ENCODE measurements around the gene NRARP.
"Not testable (repeated sequence)": the region's sequence is repeated elsewhere in the genome, so short reads cannot be mapped to it uniquely, and the experiment has no call there.

NRARP gene

GRCh38 chr9:137275588-137276472 lies 26.2 kb downstream of the NRARP start:
- no peak for DNase-seq

GRCh38 chr9:137275203-137275587 lies 26.9 kb downstream of the NRARP start:
- DNase-seq = no peak

GRCh38 chr9:137273611-137274320 lies 28.3 kb downstream of the NRARP start:
- DNase-seq = no peak

- DNase-seq = no peak
Observed at GRCh38 chr9:137273095-137273490, 29.0 kb downstream of the NRARP start.

- no peak for DNase-seq
Observed at GRCh38 chr9:137272241-137273094, 29.6 kb downstream of the NRARP start.

GRCh38 chr9:137271696-137272076 lies 30.4 kb downstream of the NRARP start:
- DNase-seq = no peak

- DNase-seq = no peak
Observed at GRCh38 chr9:137270929-137271695, 31.0 kb downstream of the NRARP start.

GRCh38 chr9:137269231-137269772 lies 32.8 kb downstream of the NRARP start:
- DNase-seq = no peak

- DNase-seq = no peak
Observed at GRCh38 chr9:137268538-137269201, 33.4 kb downstream of the NRARP start.

- DNase-seq = no peak
Observed at GRCh38 chr9:137267933-137268355, 34.1 kb downstream of the NRARP start.

- no peak for DNase-seq
Observed at GRCh38 chr9:137266585-137267453, 35.3 kb downstream of the NRARP start.

GRCh38 chr9:137266162-137266527 lies 35.9 kb downstream of the NRARP start:
- no peak for DNase-seq

GRCh38 chr9:137265496-137266161 lies 36.4 kb downstream of the NRARP start:
- no peak for DNase-seq

- no peak for DNase-seq
Observed at GRCh38 chr9:137264067-137264466, 38.0 kb downstream of the NRARP start.

- no peak for DNase-seq
Observed at GRCh38 chr9:137263506-137263905, 38.6 kb downstream of the NRARP start.

- DNase-seq = no peak
Observed at GRCh38 chr9:137262909-137263285, 39.2 kb downstream of the NRARP start.

GRCh38 chr9:137262173-137262908 lies 39.7 kb downstream of the NRARP start:
- DNase-seq = not testable (repeated sequence)

GRCh38 chr9:137256856-137257255 lies 45.2 kb downstream of the NRARP start:
- no peak for DNase-seq

- no peak for DNase-seq
Observed at GRCh38 chr9:137256362-137256761, 45.7 kb downstream of the NRARP start.
